GM12878 (cell line): ENCODE data around the gene FBXO42. TPM values are rescaled to one million over a fixed set of nuclear protein-coding genes. Genes with fewer than 3 reads are reported as not detected.

Experiments used
- ATAC-seq: fragments of 200-7000 bp; cut with Tn5 transposase; 3 replicates; pipeline ENCODE4 v1.9.1; 2020; ENCODE audit warnings: mild to moderate bottlenecking, moderate library complexity
- BruUV-seq: library from RNA; stranded (reverse); fragments of 400-500 nt; replicated peaks from 2 replicates; lab custom pipeline; 2021; lab: Mats Ljungman, UMichigan
- CTCF ChIA-PET: fragments of 300-600 bp; sonication (Branson Sonifier 250); formaldehyde crosslinking; extraction: SDS; loops from one replicate; lab custom pipeline; 2021; ENCODE audit warnings: inconsistent platforms; lab: Yijun Ruan, JAX
- POLR2A ChIA-PET: fragments of 350-600 bp; formaldehyde crosslinking; extraction: SDS; loops from one replicate; lab custom pipeline; 2021; ENCODE audit warnings: inconsistent platforms; lab: Charles Lee
- RAD21 ChIA-PET: fragments of 300-600 bp; sonication (Branson Sonifier 250); formaldehyde crosslinking; loops from one replicate; lab custom pipeline; 2023; ENCODE audit warnings: antibody characterized with exemption; ENCODE audit not compliant: unreplicated experiment; lab: Charles Lee
- SMC1A ChIA-PET: fragments of 300-600 bp; sonication (Branson Sonifier 250); formaldehyde crosslinking; loops from one replicate; lab custom pipeline; 2023; ENCODE audit not compliant: unreplicated experiment, uncharacterized antibody; lab: Charles Lee
- DNase-seq: peaks from one replicate; pipeline ENCODE4 v3.0.0-alpha.2; 2011; ENCODE audit warnings: low read depth, low spot score
- FAIRE-seq: peaks from 3 replicates; lab custom pipeline; 2011; peaks lifted over from hg19 to GRCh38; lab: Jason Lieb, UNC
- H2AFZ ChIP-seq: 2 replicates; pipeline ENCODE4 v1.6.0; 2011; ENCODE audit warnings: low read depth, low read length, control low read depth; ENCODE audit not compliant: control insufficient read depth
- H3K27ac ChIP-seq: 2 replicates; pipeline ENCODE4 v1.5.1; 2011; ENCODE audit warnings: control low read depth; ENCODE audit not compliant: control insufficient read depth, insufficient read depth
- H3K27me3 ChIP-seq, 2 experiments: replicated peaks in 1 of 2; 2 replicates each; pipeline versions ENCODE4 v1.6.0 to v1.6.1; 2011; ENCODE audit warnings: low read length in 1 of 2; ENCODE audit not compliant: control insufficient read depth in 2 of 2, insufficient read depth in 2 of 2
- H3K36me3 ChIP-seq, 2 experiments: 2 replicates each; pipeline ENCODE4 v1.5.1; 2011; ENCODE audit warnings: low read length in 1 of 2; ENCODE audit not compliant: control insufficient read depth in 2 of 2, insufficient read depth in 2 of 2
- H3K4me1 ChIP-seq: 2 replicates; pipeline ENCODE4 v1.6.1; 2011; ENCODE audit warnings: mild to moderate bottlenecking, low read length, moderate library complexity, mixed read lengths; ENCODE audit not compliant: control insufficient read depth, insufficient read depth
- H3K4me2 ChIP-seq: 2 replicates; pipeline ENCODE4 v1.6.0; 2011; ENCODE audit warnings: control low read depth; ENCODE audit not compliant: control insufficient read depth, insufficient read depth
- H3K4me3 ChIP-seq: fragments of 200-600 bp; sonication (generic); 2 replicates; pipeline ENCODE4 v1.5.1; 2016
- H3K79me2 ChIP-seq: 2 replicates; pipeline ENCODE4 v1.6.0; 2011; ENCODE audit warnings: low read length; ENCODE audit not compliant: control insufficient read depth, insufficient read depth
- H3K9ac ChIP-seq: 2 replicates; pipeline ENCODE4 v1.8.0; 2011; ENCODE audit warnings: low read length, control low read depth, mixed read lengths; ENCODE audit not compliant: control insufficient read depth, insufficient read depth
- H3K9me3 ChIP-seq: replicated peaks from 3 replicates; pipeline ENCODE4 v1.5.1; 2011; ENCODE audit warnings: mild to moderate bottlenecking, low read length; ENCODE audit not compliant: control insufficient read depth, insufficient read depth
- H4K20me1 ChIP-seq: 2 replicates; pipeline ENCODE4 v1.6.0; 2011; ENCODE audit not compliant: control insufficient read depth, insufficient read depth
- BMI1 ChIP-seq: fragments of 450-650 bp; IDR thresholded peaks from 2 replicates; pipeline ENCODE4 v1.6.1; 2016; ENCODE audit warnings: mild to moderate bottlenecking, moderate library complexity, borderline replicate concordance
- E2F4 ChIP-seq: IDR thresholded peaks from 2 replicates; pipeline ENCODE4 v1.6.1; 2012; ENCODE audit warnings: low read depth, low read length, improper control_type of control experiment
- EED ChIP-seq: sonication (generic); IDR thresholded peaks from 2 replicates; pipeline ENCODE4 v1.6.1; 2016; ENCODE audit warnings: antibody characterized with exemption, low read depth
- ELK1 ChIP-seq: IDR thresholded peaks from 2 replicates; pipeline ENCODE4 v1.6.1; 2012; ENCODE audit warnings: low read depth, low read length, improper control_type of control experiment
- HCFC1 ChIP-seq: fragments of 150-350 bp; IDR thresholded peaks from 2 replicates; pipeline ENCODE4 v1.6.1; 2014; ENCODE audit warnings: low read length
- MYC ChIP-seq: IDR thresholded peaks from 2 replicates; pipeline ENCODE4 v1.6.1; 2011; ENCODE audit warnings: mild to moderate bottlenecking, low read length, moderate library complexity, inconsistent platforms; ENCODE audit not compliant: insufficient read depth, insufficient replicate concordance, insufficient read length, severe bottlenecking
- NFYB ChIP-seq: IDR thresholded peaks from 2 replicates; pipeline ENCODE4 v1.6.1; 2011; ENCODE audit warnings: low read depth, mild to moderate bottlenecking, low read length, improper control_type of control experiment, moderate library complexity; ENCODE audit not compliant: insufficient read depth
- PKNOX1 ChIP-seq: fragments of 450-650 bp; IDR thresholded peaks from 2 replicates; pipeline ENCODE4 v1.6.1; 2016; ENCODE audit warnings: mild to moderate bottlenecking
- WGBS: methylation state at CpG from one replicate; pipeline ENCODE4 v1.1.6; 2016; ENCODE audit warnings: low lambda C conversion rate; ENCODE audit not compliant: insufficient replicate concordance, insufficient coverage; ENCODE audit errors: missing lambda C conversion rate; 5-methylcytosine and 5-hydroxymethylcytosine counted together
- in situ Hi-C: fragments of 300-500 bp; cut with MboI; formaldehyde crosslinking; loops from 9 replicates; pipeline ENCODE4 v1.14.3; 2018; ENCODE audit warnings: mixed read lengths
- intact Hi-C: fragments of 100-400 bp; cut with micrococcal nuclease; formaldehyde crosslinking; loops from one replicate; pipeline ENCODE4 v1.14.2; 2022; ENCODE audit not compliant: unreplicated experiment
- polyA plus RNA-seq, 11 experiments: library from polyadenylated mRNA; depleted of rRNA in 4 of 11; unstranded in 6 of 11; stranded (reverse) in 5 of 11; fragments of >200 nt; fragmentation: Nextera tagmentation in 4 of 11; fragmentation: Illumina TruSeq in 1 of 11; extraction: Ambion mirVana in 4 of 11; extraction: Trizol in 1 of 11; gene quantifications; 1 replicate in 1 of 11; 2 replicates in 10 of 11; pipeline versions ENCODE4 v1.2.1 to v1.2.3, GENCODE V29; 2011 to 2016; ENCODE audit warnings: inconsistent platforms in 2 of 11, missing spikeins in 2 of 11, low read depth in 1 of 11
- total RNA-seq, 4 experiments: library from RNA; depleted of rRNA in 3 of 4; stranded (reverse); fragments of >200 nt in 3 of 4; fragmentation: Illumina TruSeq in 1 of 4; extraction: Trizol in 1 of 4; gene quantifications; 2 replicates each; pipeline versions ENCODE4 v1.2.1 to v1.2.3, GENCODE V29; 2013 to 2021

Gene FBXO42
- total and polyA plus RNA-seq, 10 of the 15 experiments (the other 5 are each of a cell fraction or from before 2014, with no cell fraction given) = 6.1 to 23.8 (median 15.2) TPM

GRCh38 chr1:16260814-16261213, 91.5 kb downstream of the FBXO42 start:
- WGBS = 100% methylated on average over 1 of the region's 1 CpG
- intact Hi-C loops (no loop called here), in situ Hi-C loops (no loop called here)
- Histone ChIP-seq H4K20me1 (no peaks in the 10 kb centered on the region), H3K4me3 (no peak overlapping the region), H3K27ac (no peak overlapping the region), H2AFZ (no peak overlapping the region), H3K4me2 (no peak overlapping the region), H3K79me2 (peaks cover 3% of the 10 kb centered on the region; the same call in 1 of the 2 replicates), H3K9ac (no peak overlapping the region), H3K36me3 (0 out of 4 replicates have a peak, but pooled peaks cover 0 to 6% of the 10 kb centered on the region in 2 experiments), H3K27me3 (no peaks in the 10 kb centered on the region), H3K4me1 (no peaks in the 10 kb centered on the region), H3K9me3 (no peaks in the 10 kb centered on the region)
- DNase-seq (no peak), FAIRE-seq (no peak), ATAC-seq (no peak)
- RAD21 ChIA-PET = no interaction called here
- SMC1A ChIA-PET = no interaction called here
- BruUV-seq = no TSS peak
- POLR2A ChIA-PET = no interaction called here
- TF ChIP-seq BMI1 (no peak), EED (no peak), NFYB (no peak), E2F4 (no peak), MYC (no peak), ELK1 (no peak), HCFC1 (no peak), PKNOX1 (no peak)
- CTCF ChIA-PET = interaction anchor here (0.9 to 1.0 kb wide), 3 partner anchors 69 to 182 kb away, joined by 3 to 5 read pairs (median 4); no protein-coding TSS in a partner anchor
